Hippocampal formation (tissue), 2 donors: ENCODE measurements around the gene SCARB1.

Source experiments
- DNase-seq, 2 donors: peaks; one replicate each; lab custom pipeline; 2025; lab: John Stamatoyannopoulos, UW

The SCARB1 gene

DNA sequence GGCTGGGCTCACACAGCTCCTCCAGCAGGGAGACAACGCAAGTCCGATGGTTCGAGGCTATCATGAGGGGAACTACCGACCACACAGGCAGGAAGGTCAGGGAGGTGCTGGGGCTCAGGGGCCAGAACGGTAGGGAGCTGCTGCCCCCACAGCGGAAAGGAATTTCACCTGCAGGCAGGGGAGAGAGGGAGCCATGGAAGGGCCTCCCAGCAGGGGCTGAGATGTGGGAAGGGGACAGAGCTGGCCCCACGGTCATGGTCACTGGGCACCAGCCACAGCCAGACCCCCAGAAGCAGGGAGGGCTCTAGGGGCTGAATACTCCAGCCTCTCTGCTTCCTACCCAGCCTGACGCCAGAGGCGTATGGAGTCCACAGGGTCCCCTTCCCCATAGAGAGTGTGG, 103.1 kb downstream of the SCARB1 start:
- no peak for DNase-seq

DNA sequence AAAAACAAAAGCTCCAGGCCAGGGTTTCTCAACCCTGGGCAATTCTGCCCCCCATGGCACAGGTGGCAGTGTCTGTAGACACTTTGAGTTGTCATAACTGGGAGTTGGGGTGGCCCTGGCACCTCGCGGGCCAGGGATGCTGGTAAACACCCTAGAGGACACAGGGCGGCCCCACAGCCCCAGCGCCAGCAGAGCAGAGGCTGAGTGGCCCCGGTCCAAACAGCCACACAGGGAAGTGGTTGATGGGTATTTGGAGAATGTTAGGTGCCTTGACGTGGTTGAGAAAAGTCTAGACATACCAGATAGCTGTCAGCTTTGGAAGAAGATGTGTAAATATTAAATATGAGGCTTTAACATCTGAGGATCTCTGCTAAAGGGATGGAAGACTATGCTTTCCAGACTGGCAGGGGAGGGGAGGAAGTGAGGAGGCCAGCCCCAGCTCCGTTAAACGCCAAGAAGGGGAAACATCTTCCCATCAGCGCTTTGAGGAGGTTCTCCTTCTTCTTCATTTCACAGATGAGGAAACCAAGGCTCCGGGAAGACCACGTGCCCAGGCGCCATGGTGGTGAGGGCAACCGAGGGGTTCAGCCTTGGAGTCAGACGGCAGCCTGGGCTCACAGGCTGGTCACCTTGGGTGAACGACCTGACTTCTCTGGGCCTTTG, 103.7 kb downstream of the SCARB1 start:
- peak in 1 of 2 donors; percentile 19 for DNase-seq

DNA sequence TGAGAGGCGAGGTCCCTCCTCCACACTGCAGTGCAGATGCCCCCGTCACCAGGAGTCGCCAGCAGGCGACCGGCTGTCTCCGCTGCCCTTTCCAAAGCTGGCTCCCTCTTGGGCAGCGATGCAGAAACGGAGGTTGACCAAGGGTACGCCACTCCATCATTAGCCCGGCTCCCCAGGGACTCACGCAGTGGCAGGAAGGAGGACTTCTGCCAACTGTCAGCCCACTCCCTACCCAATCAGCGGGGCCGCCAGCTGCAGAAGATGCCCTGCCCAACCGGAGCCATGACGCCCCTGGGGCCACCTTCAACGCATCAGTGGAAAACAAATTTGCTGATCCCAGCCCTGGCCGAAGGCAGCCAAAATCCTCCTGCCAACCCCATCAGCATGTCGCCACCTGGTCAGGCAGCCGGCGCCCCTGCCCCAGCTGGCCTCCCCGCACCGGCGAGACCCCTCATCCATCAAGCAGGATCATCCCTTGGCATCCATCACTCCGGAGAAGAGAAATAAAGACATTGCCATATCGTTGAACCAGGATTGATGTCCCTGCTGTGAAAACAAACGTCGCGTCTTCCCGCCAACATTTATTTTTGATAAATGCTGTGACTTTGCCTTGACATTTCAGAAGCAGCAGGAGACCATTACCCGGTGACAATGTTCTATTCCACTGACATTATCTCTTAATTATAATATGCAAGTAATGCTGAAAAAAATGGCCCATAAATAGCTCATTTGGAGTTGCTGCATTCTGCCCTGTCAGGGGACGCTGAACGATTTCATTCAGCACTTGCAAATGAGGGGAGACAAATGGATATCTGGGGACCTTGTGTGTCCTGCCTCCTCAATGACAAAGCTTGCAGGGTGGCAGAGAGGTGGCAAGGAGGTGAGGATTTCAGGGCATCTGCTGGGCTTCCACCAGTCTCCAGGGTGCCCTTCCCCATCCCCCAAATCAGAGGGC, 105.1 kb downstream of the SCARB1 start:
- no peak for DNase-seq

DNA sequence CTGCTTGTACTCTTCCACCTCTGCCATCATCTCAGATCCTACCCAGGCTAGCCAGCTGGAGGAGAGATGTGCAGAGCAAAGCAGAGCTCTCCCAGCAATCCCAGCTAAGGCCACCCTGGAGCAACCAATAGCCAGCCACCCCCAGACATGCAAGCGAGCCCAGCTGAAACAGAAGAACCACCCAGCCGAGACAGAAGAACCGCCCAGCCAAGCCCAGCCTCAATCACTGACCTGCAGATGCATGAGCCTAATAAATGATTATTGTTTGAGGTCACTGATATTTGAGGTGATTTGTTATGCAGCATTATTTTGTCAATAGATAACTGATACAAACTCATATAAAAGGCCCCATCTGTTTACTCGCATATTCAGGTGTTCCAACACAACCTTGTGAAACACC, 106.3 kb downstream of the SCARB1 start:
- no peak for DNase-seq

DNA sequence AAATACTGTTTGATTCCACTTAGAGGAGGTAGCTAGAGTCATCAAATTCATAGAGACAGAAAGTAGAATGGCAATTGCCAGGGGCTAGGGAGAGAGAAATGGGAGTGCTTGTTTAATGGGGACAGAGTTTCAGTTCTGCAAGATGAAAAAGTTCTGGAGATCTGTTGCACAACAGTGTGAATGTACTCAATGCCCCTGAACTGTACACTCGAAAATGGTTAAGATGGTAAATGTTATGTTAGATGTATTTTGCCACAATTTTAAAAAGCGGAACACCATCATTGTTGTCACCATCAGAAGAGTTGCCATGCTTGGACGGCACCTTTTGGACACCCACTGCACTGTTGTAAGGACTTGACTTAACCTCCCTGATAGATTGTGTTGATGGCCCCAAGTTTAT, 106.9 kb downstream of the SCARB1 start:
- no peak for DNase-seq

DNA sequence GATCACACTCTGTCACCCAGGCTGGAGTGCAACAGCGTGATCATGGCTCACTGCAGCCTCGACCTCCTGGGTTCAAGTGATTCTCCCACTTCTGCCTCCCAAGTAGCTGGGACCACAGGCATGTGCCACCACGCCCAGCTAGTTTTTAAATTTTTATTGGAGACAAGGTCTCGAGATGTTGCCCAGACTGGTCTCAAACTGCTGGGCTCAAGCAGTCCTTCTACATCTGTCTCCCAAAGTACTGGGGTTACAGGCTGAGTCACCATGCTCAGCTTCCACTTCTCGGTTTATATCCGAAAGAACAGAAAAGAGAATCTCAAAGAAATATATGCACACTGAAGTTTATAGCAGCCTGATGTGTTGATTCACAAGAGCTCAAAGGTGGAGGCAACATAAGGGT, 107.5 kb downstream of the SCARB1 start:
- DNase-seq = no peak

DNA sequence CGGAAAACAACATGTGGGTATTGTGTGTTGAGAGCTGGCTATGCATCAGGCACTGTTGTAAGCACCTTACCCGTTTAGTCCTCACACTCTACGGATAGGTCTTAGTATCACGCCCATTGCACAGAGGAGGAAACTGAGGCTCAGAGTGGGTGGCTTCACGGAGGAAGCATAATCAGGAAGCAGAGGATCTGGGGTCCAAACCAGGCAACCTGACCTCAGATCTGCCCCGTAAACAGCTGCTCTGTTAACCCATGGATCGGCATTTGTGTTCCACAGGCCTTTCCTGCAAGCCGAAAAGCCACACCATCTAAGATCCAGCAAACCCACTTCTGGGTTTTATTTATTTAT, 107.9 kb downstream of the SCARB1 start:
- no peak for DNase-seq

DNA sequence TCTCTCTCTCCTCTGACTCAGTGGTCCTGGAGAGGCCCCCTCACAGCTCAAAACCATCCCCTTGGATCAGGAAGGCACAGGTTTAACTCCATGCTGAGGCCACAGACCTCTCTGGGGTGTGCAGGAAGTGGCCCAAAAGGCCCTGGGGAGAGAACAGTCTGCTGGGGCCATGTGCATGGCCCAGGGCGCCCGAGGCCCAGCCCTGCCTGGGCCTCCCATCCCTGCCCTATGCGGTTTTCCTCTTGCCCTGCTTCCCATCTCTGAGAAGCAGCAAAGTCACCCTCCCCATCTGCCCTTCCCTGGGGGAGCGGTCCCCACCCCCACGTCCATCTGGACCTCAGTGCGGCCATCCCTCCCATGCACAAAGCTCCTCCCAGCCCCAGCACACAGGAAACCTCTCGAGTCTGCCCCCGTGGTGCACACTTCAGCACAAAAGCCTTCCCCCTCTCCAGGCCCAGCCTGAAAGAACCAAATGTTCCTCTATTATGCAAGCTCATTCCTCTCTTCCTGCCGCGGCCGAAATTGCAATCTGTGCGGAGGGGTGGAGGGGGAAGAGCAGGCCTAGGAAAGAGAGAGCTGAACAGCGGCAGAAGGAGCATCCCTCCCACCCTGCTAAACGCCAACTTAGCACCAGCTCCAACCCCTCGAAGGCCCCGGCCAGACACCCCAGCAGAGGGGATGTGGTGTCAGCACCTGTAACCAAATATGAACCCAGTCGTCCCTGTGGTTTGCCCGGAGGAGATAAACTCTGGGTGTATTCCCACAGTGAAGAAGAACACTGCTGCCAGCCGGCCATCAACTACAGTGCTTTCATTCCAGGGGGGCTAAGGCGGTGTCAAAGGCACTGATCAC, 108.5 kb downstream of the SCARB1 start:
- peak; percentile 84 to 95 for DNase-seq

DNA sequence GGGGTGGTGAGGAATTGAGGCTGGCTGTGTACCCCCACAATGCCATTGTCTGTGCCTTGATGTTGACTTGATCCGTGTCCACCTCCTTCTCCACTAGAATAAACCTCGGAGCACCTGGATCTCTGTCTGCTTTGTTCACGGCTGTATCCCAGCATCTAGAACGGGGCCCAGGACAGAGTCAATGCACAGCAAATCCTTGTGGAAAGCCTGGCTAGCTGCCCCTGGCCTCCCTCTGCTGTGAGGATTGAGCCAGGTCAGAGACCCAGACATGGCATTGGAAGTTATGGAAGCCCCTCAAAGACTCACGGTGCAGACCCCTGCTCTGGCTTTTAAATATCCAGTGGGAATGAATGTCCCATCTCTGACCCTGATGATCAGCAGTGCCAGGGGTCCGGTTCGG, 109.2 kb downstream of the SCARB1 start:
- DNase-seq = no peak

DNA sequence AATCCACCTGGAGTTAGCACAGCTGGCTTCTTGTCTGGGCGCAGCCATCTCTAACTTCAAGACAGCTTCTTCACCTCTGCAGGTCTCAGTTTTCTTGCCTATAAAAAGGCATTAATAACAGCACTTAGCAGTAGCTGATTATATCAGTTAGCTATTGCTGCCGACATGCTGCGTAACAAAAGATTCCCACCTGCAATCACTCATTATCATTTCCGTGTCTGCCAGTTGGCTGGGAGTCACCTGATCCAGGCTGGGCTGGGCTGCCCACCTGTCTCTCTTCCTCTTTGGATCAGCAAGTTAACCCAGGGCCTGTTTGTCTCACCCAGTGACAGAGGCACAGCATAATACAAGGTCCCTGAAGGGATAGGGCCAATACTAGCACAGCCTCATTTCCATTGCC, 109.7 kb downstream of the SCARB1 start:
- DNase-seq = no peak

DNA sequence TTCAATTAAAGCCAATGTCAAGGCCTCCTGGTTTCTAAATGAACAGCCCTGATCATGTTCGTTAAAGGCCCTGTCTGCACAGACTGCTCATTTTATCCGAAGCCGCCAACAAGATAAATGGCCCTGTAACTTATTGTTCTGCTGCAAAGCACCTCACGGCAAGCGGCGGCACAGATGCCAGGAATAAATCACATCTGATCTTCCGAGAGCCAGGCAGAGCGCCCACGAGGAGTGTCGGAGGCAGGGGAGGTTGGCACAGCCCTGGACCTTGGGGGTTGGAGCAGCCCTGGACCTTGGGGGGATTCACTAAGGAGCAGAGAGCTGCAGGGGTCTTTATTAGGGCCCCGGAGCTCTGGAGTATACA, 110.5 kb downstream of the SCARB1 start:
- no peak for DNase-seq

DNA sequence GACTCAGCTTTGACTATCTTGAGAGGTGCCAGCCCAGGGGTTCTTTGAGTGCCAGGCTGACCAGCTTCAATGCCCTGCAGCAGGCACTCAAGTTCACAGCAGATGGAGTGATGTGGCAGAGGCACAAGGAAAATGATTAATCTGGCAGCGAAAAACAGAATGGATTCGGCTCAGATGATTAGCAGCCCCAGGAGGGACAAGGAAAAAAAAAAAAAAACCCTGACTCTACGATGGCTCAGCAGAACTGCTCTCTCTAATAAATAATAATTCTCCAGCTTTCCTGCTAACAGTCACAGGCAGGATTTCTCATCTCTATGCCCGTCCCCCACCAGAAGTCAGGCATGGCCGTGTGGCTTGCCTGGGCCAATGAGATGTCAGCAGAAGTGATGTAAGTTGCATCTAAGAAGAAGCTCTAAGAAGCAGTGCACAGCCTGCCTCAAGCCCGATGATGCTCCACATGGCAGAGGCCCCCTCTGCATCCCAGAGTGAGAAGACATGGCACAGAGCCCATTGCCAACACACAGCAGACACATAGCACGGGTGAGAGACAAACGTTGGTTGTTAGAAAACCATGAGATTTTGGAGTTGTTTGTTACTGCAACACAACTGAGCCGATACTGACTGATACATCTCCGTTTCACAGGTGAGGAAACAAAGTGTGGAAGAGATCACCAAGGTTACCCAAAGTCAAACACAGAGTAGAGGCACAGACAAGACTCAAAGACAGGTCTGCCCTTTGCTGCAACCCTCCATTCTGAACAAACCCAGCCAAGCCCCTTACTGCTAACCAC, 111.0 kb downstream of the SCARB1 start:
- DNase-seq = no peak

DNA sequence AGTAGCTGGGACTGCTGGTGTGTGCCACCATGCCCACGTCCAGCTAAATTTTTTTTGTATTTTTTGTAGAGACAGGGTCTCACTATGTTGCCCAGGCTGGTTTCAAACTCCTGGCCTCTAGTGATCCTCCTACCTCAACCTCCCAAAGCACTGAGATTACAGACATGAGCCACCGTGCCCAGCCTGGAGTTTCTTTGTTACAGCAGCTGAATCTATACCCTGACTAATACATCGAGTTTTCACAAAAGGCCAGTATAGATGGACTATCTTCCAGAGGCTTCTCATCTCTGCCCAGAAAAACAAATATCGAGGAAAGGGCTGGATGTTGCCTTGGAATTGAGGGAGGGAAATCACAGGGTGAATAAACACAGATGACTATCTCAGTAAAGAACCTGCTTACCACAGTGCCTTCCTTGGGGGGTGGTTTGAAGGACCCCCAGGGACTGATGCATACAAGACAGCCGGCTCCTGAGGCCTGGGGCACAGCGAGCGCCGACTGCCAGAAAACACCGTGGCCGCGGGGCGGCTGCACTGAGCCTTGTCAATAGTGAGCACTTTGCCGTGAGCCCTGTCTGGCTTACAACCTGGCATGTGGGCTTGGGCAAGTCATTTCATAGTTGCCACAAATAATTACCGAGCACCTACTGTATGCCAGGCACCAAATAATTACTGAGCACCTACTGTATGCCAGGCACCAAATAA, 111.9 kb downstream of the SCARB1 start:
- DNase-seq = no peak

DNA sequence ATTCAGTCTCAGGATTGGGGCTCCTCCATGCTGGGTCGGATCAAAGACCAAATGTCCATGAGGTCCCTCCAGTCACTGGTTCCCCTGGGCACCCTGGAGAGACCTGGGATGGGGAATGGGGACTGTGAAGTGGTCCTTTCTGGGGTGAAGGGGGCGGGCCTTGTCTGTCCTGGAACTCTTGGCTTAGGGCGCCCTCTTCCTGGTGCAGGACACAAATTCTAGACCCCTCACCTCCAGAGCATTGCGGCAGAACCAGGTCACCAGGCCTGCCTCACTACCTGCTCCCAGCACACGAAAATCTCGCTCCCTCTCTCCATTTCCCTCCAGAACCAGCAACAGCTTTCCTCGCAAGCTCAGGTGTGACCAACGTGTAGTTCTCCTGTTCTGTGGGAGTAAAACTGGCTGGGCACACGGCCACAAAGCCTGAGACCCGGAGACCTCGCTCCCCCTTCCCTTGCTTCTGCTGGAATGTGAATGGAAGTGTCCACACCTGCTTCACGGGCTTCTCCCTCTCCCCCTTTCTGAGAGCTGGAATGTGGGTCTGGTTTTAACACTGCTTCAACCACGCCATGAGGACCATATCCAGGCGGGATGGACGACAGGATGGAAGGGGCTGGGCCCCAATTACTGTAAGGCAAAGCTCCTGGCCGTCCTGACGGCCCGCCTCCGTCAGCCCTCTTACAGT, 112.7 kb downstream of the SCARB1 start:
- no peak for DNase-seq

DNA sequence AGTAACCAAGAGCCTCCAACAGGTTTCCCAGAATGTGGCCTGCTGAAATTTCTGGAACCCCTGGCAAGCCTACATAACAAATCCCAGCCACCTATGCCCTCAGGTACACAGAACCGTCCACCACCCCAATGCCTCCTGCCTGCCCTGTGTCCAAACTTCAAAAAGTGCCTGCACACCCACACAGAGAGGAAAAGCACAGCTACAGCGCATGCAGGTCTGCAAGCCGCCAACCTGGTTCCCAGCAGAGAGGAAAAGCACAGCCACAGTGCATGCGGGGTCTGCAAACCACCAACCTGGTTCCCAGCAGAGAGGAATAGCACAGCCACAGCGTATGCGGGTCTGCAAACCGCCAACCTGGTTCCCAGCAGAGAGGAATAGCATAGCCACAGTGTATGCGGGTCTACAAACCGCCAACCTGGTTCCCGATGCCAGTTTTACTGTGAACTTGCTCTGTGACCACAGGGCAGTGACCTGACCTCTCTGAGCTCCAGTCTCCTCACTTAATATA, 113.5 kb downstream of the SCARB1 start:
- DNase-seq = no peak

DNA sequence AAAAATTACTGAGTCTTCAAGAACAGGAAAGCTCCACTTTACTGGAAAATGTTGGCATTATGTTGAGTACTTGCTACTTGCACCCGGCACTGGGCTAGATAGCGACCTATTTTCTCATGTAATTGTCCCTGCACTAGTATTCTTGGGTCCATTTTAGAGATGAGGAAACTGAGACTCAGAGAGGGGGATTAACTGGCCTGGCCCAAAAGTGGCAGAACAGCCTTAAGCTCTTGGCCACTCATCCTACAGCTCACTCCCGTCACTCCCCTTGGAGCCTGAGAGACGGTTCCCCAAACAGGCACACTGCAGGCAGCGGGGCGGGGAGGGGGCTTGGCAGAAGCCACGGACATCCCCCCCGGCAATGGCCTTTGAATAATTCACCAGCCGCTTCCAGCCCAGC, 113.9 kb downstream of the SCARB1 start:
- DNase-seq = no peak

DNA sequence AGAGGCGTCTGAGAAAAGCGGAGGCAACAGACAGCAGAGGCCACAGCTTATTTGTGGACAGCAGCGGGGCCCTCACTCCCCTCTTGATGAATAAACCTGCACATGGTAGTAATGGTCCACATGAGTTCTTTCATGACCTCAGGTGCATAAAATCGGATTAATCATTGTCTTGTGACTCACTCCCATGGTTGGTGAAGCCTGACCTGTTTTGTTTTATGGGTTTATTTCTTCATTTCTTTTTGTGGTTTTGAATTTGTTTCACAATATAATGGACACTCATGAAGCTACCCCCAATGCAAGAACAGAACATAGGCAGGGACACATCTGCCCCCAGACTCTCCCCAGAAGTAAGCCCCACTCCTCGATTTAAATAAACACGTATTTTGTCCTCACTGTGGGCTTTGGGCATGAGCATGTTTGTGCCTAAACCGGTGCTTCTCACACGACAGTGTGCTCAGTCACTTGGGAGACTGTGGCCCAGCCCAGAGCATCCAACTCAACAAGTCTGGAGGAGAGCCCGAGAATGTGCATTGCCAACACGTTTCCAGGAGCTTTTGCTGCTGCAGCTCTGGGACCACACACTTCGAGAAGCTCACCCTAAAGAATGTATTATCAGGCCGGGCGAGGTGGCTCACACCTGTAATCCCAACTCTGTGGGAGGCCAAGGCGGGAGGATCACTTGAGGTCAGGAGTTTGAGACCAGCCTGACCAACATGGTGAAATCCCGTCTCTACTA, 116.1 kb downstream of the SCARB1 start:
- no peak for DNase-seq

DNA sequence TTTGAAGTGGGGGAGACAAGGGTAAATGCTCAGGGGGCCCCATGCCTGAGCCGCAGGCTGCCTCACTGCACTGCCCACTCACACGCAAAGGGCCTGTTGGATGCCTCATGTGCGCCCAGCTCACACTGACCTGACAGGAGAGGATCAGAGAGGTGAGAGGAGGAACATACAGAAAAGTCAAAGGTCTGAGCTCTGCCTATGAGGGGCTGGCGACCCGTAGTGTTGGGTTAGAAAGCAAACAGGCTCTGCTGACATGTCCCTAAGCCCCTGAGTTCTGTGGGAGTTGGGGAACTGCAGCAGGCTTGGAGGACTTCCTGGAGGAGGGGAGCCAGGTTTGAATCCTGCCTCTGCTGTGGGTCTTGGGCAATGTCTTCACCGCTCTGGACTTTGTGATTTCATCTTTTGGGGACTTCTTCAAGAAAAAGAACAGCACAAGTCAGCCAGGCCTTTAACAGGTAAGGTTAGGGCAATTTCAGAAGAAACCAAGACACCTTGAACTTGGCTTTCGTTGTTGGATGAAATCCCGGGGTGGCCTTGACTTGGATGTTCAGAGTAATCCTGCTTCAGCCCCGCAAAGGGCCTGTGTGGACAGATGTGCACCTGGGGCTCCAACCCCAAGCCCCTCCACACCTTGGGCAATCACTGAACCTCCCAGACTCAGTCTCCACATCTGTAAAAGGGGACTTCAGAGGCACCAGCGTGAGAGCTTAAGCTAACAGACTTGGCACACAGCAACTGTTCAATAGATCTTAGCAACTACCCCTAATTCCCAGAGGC, 116.8 kb downstream of the SCARB1 start:
- no peak for DNase-seq
